ENCODE measurements around the gene CCSER1.

CCSER1 gene

DNA sequence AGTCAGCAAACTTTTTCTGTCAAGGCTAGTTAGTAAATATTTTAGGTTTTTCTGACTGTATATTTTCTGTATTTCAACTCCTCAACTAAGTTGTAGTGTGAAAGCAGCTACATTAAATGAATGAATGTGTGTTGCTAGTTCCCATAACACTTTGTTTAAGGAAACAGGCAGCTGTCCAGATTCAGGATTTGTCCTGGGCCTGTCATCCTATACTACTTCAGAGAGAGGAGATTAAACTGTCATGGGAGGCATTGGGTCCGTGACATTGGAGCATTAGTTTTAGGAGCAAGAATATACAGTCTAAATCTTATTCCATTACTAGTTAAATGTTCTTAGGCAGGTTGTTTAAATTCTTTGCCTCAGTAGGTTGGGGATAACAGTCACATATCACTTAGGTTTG is 516.0 kb downstream of the CCSER1 start:
- Histone ChIP-seq H3K4me2 (ENCODE audit: low read length) (no peak overlapping the region), H4K20me1 (ENCODE audit: insufficient read depth, low read length) (no peaks in the 10 kb centered on the region), H2AFZ (ENCODE audit: low read length) (no peak overlapping the region), H3K79me2 (ENCODE audit: insufficient read depth, low read length) (no peaks in the 10 kb centered on the region), H3K4me3 (ENCODE audit: low read depth, low read length, poor library complexity, severe bottlenecking) (no peak overlapping the region), H3K36me3 (ENCODE audit: insufficient read depth, low read length) (no peaks in the 10 kb centered on the region), H3F3A (ENCODE audit: insufficient read depth, low read length) (no peaks in the 10 kb centered on the region), H3K9ac (ENCODE audit: low read length) (no peak overlapping the region), H3K9me3 (ENCODE audit: low read length) (no peaks in the 10 kb centered on the region), H3K27ac (ENCODE audit: low read depth, low read length, poor library complexity, severe bottlenecking) (no peak overlapping the region), H3K4me1 (ENCODE audit: insufficient read depth, low read length, severe bottlenecking) (no peaks in the 10 kb centered on the region), H3K9me2 (ENCODE audit: low read depth, low read length) (no peaks in the 10 kb centered on the region), H3K27me3 (ENCODE audit: insufficient read depth, low read length) (no peaks in the 10 kb centered on the region)
- TF ChIP-seq CTCF (IDR thresholded peaks at IDR 0.05; ENCODE audit: low read length): no peak
- TF ChIP-seq EZH2 (IDR thresholded peaks at IDR 0.05; ENCODE audit: borderline replicate concordance, low read length): no peak

DNA sequence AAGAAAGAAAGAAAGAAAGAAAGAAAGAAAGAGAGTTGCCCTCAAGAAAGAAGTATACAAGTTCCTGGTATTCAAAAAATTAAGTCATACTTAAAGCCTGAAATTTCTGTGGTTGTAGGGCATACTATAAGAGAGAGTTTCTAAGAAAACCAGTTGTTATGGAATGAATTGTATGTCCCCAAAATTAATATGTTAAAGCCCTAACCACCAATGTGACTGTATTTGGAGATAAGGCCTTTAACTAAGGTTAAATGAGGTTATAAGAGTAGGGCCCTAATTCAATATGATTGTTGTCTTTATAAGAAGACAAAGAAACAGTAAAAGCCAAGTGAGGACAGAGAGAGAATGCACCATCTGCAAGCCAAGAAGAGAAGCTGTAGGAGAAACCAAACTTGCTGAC is 521.1 kb downstream of the CCSER1 start:
- Histone ChIP-seq H3K4me2 (ENCODE audit: low read length) (no peak overlapping the region), H3F3A (ENCODE audit: insufficient read depth, low read length) (no peaks in the 10 kb centered on the region), H3K27me3 (ENCODE audit: insufficient read depth, low read length) (no peaks in the 10 kb centered on the region), H3K9me2 (ENCODE audit: low read depth, low read length) (no peaks in the 10 kb centered on the region), H3K4me1 (ENCODE audit: insufficient read depth, low read length, severe bottlenecking) (no peaks in the 10 kb centered on the region), H3K9me3 (ENCODE audit: low read length) (no peaks in the 10 kb centered on the region), H3K27ac (ENCODE audit: low read depth, low read length, poor library complexity, severe bottlenecking) (no peak overlapping the region), H3K9ac (ENCODE audit: low read length) (no peak overlapping the region), H3K79me2 (ENCODE audit: insufficient read depth, low read length) (no peaks in the 10 kb centered on the region), H2AFZ (ENCODE audit: low read length) (no peak overlapping the region), H3K36me3 (ENCODE audit: insufficient read depth, low read length) (no peaks in the 10 kb centered on the region), H4K20me1 (ENCODE audit: insufficient read depth, low read length) (no peaks in the 10 kb centered on the region), H3K4me3 (ENCODE audit: low read depth, low read length, poor library complexity, severe bottlenecking) (no peak overlapping the region)
- TF ChIP-seq EZH2 (IDR thresholded peaks at IDR 0.05; ENCODE audit: borderline replicate concordance, low read length): no peak
- TF ChIP-seq CTCF (IDR thresholded peaks at IDR 0.05; ENCODE audit: low read length): no peak

- H3K9ac ChIP-seq (ENCODE audit: low read length): no peak overlapping the region
These were observed 521.6 kb downstream of the CCSER1 start for GRCh38 chr4:90648791-90649190.

More at GRCh38 chr4:90648791-90649190, 521.6 kb downstream of the CCSER1 start:
- TF ChIP-seq EZH2 (IDR thresholded peaks at IDR 0.05; ENCODE audit: borderline replicate concordance, low read length) (no peak), CTCF (IDR thresholded peaks at IDR 0.05; ENCODE audit: low read length) (no peak)
- no peaks in the 10 kb centered on the region for H3K36me3 ChIP-seq (ENCODE audit: insufficient read depth, low read length)
- no peak overlapping the region for H3K4me3 ChIP-seq (ENCODE audit: low read depth, low read length, poor library complexity, severe bottlenecking)
- H3K4me2 ChIP-seq (ENCODE audit: low read length): no peak overlapping the region
- H2AFZ ChIP-seq (ENCODE audit: low read length): no peak overlapping the region
- H3K4me1 ChIP-seq (ENCODE audit: insufficient read depth, low read length, severe bottlenecking): no peaks in the 10 kb centered on the region
- H3K9me2 ChIP-seq (ENCODE audit: low read depth, low read length): no peaks in the 10 kb centered on the region
- no peak overlapping the region for H3K27ac ChIP-seq (ENCODE audit: low read depth, low read length, poor library complexity, severe bottlenecking)
- H3K27me3 ChIP-seq (ENCODE audit: insufficient read depth, low read length): no peaks in the 10 kb centered on the region
- no peaks in the 10 kb centered on the region for H3K79me2 ChIP-seq (ENCODE audit: insufficient read depth, low read length)
- H3K9me3 ChIP-seq (ENCODE audit: low read length): no peaks in the 10 kb centered on the region
- H3F3A ChIP-seq (ENCODE audit: insufficient read depth, low read length): no peaks in the 10 kb centered on the region
- H4K20me1 ChIP-seq (ENCODE audit: insufficient read depth, low read length): no peaks in the 10 kb centered on the region

Data from OCI-LY1 (cell line).